HG03196 (cell line): Measurements from ENCODE around the gene HAND1.
A peak's percentile ranks its signal among the peaks of the same experiment; 100 is the strongest.

Experiments used
- ATAC-seq: cut with Tn5 transposase; IDR thresholded peaks from one replicate; pipeline ENCODE4 v1.9.1; 2021; ENCODE audit not compliant: unreplicated experiment

HAND1 gene

DNA sequence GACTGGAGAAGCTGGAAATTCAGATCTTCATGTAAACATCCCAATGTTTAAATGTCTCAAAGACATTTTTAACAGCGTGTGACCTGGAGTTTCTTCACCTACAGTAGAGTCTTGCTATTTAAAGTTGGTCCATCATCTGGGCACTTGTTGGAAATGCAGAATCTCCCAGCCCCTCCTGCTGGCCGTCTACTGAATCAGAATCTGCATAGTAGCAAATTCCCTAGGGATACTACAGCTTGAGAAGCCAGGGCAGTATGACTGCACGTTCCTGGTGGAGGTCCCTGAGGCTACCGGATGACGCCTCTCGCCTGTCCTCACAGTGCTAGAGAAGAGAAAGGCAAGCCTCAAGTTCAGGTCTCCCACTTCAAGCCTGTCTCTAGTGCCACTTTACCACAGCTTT is 16.5 kb downstream of the HAND1 start:
- ATAC-seq, result no peak

DNA sequence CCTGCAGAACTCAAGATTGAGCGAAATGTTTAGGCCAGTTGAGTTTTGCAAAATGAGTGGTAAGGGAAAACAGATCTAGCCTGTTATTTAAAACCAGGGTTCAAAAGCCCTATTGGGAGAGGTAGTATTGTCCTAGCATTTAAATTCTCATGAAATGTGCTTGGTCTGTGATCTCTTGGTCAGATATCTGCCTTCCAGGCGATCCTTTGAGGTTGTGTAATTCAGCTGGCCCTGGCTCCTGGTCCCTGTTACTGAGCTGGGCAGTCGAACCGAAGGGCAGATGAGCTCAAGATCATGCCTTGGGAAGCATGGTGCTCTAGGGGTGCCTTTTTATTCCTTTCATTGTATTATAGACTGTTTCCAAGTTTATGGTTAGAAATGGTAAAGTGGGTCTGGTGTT is 17.9 kb downstream of the HAND1 start:
- ATAC-seq, result no peak

- no peak for ATAC-seq
Measured at GRCh38 chr5:154459015-154459414, 19.0 kb downstream of the HAND1 start.

- no peak for ATAC-seq
Measured at GRCh38 chr5:154456540-154456939, 21.5 kb downstream of the HAND1 start.

- no peak for ATAC-seq
Measured at GRCh38 chr5:154455585-154455984, 22.4 kb downstream of the HAND1 start.

GRCh38 chr5:154451957-154452356 is 26.1 kb downstream of the HAND1 start:
- ATAC-seq, result no peak

DNA sequence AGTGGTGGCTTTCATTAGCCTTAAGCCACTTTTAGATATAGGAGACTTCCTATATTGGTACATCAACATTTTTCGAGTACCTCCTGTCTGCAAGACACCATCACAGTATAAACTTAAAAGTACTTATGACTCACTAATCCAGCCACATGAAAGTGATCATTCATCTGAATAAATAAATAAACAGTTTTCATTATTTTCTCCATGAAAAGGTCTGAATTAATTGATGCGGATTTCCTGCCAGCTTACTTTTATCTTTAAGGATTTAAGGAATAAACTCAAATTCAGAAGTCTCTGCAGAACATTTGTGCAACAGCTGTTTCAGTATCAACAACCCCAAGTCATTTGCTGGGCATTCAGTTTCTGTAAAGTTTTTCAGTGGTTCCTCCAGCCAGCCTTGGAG is 28.2 kb downstream of the HAND1 start:
- no peak for ATAC-seq

DNA sequence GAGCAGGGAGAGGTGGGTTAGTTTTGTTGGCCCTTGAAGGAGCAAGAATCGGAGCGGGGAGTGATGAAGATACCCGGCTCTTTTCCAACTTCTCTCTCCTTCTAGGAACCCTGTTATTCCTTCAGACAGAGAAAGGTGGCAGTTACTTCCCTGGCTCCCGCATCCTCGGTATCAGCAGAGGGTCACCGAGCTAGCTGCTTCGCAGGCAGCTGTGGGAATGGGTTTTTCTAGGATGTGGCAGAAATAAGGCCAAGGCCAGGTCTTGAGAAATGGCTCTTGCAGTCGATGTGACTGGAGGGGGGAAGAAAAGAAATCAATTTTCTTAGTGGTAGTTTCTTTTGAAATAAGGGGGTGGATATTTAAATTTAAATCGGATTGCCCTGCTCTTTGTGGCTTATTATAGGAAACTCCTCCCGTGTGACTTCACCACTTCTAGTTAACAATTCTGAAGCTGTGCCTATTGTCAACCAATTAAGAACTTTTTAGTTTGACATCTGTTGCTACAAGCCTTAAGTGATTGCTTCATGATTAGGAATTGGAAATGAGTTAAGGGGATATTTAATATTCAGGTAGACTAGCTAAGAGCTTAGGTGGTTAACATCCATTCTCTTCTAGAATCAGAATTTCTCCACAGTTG is 30.8 kb downstream of the HAND1 start:
- no peak for ATAC-seq

DNA sequence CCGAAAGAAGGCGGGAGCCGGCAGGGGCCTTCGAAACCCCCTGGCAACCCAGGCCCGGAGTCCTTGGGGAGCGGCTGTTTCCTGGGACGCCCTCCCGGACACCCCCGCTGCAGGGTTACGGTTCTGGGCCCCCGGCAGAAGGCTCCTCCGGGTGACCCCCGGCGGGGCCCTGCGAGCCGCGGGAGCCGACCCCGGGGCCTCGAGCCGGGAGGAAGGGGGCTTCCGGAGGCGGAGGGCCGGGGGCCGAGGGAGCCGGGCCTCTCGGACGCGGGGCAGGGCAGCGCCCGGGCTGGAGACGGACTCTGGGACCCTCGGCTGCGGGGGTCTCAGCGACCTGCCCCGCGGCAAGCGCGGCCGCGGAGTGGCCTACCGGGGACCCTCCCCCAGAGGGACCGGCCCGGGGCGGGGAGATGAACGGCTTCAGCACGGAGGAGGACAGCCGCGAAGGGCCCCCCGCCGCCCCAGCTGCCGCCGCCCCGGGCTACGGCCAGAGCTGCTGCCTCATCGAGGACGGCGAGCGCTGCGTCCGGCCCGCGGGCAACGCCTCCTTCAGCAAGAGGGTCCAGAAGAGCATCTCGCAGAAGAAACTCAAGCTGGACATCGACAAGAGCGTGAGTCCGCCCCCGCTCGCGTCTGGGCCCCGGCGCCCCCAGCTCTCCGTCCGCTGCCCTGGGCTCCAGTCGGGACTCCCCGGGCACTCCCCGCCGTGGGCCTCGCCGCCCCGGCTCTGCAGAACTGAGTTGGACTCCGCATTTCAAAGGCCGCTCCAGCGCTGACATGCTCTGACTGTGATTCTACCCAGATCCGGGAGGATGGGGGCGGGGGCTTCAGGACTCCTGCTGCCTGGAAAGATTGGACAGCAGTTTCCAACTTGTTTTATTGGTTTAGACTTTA is 31.6 kb downstream of the HAND1 start:
- peak; percentile 23 for ATAC-seq

- ATAC-seq, result peak; percentile 91
Measured at GRCh38 chr5:154445422-154446194, 32.4 kb downstream of the HAND1 start, which contains the start of gene SAP30L. Gene SAP30L, plus strand, starts transcription at chr5:154445997. Its CDS starts 608 bp downstream, at chr5:154446605.

GRCh38 chr5:154444556-154445421 is 33.2 kb downstream of the HAND1 start:
- no peak for ATAC-seq

GRCh38 chr5:154442801-154443200 is 35.2 kb downstream of the HAND1 start:
- ATAC-seq, result no peak

DNA sequence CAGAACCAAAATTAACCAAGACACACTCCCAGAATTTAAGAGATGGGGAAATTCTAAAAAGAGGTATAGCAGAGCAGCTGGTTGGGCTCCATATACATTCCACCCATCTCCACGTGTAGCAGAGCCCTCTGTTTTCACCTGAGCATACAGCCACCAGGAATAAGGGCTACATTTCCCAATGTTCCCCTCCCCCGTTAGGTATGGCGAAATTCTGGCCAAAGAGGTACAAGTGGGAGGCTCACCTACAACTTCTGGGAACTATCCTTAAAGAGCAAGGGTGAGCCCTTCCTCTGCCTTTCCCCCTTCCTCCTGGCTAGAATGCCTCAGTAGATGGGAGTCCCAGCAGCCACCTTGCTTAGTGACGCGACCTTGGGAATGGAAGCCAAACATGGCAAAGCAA is 37.5 kb downstream of the HAND1 start:
- no peak for ATAC-seq

GRCh38 chr5:154437281-154437965 is 40.6 kb downstream of the HAND1 start:
- no peak for ATAC-seq

GRCh38 chr5:154435226-154435625 is 42.8 kb downstream of the HAND1 start:
- ATAC-seq, result no peak

GRCh38 chr5:154430961-154431630 is 46.9 kb downstream of the HAND1 start:
- no peak for ATAC-seq

DNA sequence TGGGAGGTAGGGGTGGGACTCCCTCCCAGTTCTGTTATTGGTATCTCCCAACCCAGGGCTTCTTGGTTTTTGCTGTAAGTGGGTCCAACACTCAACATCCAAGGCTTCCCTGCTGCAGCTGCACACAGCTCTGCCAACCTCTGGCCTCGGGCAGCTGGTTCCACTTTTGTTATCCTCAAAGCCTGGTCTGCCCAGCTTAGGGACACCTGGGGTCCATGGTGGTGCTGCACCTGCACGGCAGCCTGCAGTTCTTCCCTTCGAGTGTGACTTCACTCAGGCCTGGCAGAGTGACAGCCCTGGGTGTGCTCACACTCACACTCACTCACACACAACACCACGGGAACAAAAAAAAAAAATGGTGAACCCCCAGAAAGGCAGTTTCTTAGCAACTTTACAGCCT is 47.6 kb downstream of the HAND1 start:
- ATAC-seq, result no peak

GRCh38 chr5:154429341-154429740 is 48.7 kb downstream of the HAND1 start:
- no peak for ATAC-seq

DNA sequence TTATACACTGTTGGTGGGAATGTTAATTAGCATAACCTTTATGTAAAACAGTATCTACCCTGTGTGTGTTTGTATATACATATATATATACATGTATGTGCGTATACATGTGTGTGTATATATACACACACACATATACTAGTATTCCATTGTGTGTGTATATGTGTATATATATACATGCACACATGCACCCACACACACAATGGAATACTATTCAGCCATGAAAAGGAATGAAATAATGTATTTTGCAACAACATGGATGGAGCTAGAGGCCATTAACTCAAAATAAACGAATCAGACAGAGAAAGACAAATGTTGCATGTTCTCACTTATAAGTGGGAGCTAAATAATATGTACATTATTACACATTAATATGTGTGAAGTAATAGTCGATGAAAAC is 49.8 kb downstream of the HAND1 start:
- no peak for ATAC-seq
